ENCODE data around the gene RASA2.
"Not testable (repeated sequence)": the region's sequence is repeated elsewhere in the genome, so short reads cannot be mapped to it uniquely, and the experiment has no call there.

RASA2 gene

GRCh38 chr3:141594357-141594756, 107.5 kb downstream of the RASA2 start:
- no peak for DNase-seq

DNA sequence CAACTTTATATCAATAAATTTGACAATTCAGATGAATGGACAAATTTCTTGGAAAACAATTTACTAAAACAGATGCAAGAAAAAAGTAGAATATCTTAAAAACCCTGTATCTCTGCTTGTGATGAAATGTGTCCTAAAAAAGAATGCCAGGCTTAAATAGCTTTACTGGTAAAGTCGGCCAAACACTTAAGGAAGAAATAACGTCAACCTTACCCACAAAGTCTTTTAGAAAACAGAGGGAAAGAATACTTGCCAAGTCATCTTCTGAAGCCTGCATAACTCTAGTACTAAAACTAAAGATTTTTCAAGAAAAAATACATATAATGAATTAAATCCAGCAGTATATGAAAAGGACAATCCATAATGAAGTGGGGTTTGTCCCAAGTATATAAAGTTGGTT, 111.1 kb downstream of the RASA2 start:
- no peak for DNase-seq

GRCh38 chr3:141600331-141600730, 113.5 kb downstream of the RASA2 start:
- no peak for DNase-seq

DNA sequence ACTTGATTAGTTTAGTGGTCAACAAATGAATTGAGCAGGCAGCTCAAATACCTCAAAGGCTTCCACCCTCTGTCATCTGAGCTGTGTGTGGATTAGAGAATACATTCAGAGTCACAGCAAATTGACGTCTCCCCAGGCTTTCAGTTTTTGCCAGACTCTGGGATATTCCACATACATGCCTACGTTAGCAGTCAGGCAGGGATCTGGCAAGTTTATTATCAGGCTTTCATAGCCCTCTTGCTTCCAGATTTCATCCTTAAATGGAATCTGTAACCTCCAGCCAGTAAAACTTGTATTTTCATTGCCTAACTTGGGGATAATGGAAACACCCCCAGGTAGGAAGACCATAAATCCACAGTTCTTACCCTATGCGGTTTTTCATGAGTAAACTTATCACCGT, 115.9 kb downstream of the RASA2 start:
- no peak for DNase-seq

DNA sequence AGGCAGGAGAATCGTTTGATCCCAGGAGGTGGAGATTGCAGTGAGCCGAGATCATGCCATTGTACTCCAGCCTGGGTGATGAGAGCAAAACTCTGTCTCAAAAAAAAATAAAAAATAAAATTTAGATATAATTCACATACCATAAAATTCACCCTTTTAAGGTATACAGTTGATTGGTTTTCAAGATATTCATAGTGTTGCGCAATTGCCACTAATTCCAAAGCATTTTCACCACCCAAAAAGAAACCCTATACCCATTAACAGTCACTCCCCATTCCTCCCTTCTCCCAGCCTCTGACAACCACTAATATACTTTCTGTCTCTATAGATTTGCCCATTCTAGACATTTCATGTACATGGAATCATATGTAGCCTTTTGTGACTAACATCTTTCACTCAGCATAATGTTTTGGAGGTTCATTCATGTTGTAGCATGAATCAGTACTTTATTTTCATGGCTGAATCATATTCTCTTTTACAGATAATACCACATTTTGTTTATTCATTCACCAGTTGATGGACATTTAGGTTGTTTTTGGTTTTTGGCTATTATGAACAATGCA, 116.7 kb downstream of the RASA2 start:
- DNase-seq: no peak

DNA sequence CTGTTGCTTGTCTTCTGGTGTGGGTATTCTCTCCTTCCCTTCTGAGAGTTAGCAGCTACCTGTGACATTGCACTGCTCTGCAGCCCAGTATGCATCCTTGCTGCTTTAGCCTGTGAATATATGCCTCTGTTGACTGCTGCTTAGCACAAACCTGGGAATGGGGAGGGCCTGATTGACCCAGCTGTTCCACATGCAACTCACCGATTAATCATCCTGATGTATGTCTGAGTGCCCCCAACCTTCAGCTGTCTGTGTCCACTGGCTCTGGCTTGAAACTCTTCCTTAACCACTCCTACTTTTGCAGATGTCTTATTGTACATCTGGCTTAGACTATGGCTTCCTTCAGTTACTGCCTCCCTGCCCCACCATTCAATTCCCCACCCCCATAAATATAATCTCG, 119.1 kb downstream of the RASA2 start:
- DNase-seq: no peak

DNA sequence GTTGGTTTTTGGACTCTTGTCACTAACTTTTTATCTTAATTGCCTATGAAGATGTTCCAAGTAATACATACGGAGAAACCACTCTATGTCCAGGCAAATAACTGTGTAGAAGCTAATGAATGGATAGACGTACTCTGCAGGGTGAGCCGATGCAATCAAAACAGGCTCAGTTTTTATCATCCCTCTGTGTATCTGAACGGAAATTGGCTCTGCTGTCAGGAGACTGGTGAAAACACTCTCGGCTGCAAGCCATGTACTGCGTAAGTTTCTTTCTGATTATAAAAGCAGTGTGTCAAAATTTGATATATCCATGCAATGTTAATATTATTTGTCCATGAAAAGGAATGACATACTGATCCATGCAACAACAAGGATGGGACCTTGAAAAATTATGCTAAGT, 121.6 kb downstream of the RASA2 start:
- no peak for DNase-seq

DNA sequence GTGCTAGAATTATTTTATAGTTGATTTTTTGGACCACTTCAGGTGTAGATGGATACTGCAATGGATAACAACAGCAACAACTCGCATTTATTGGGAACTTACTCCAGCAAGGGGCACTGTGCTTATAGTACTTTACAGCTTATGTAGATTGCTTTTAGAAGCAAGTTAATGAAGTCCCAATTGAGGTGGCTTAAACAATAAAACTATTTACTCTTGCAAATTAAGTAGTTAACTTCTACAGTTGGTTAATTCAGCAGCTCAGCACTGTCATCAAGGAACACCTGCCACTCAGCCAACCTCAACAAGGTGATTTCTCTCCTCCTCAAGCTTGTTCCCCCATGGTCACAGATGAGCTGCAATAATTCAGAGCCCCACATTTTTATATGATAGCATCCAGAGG, 124.1 kb downstream of the RASA2 start:
- DNase-seq: no peak

DNA sequence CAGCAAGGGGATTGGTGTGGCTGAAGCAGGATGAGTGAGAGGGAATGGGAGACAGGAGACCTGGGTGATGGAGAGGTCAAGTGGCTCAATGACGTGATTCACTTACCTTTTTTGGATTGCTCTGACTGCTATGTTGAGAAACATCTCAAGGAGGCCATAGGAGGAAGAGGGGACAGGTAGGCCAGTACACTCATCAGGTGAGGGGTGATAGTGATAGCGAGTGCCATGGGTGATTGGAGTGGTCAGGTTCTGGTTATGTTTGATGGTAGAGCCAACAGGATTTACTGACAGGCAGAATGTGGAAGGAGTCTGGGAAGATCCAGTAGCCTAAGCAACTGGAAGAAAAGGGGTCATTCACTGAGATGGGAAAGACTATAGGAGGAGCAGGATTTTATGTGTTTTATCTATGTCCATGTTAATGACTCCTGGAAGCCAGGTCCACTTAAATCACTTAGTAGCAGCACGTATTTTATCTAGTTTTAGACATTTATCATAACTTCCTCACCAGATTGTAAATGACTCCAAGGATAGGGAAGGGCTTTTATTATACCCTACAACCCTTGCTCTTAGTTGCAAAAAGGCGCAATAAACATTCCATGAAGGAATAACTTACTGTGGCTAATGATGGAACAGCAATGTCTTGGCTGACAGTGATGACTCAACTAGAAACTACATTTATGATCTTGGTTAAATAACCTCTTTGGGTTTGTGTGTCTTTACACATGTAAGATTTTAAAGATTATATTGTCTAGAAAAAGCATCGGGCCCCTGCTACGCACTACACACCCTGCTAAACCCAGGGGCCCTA, 131.5 kb downstream of the RASA2 start:
- DNase-seq: no peak

GRCh38 chr3:141618938-141619337, 132.1 kb downstream of the RASA2 start:
- no peak for DNase-seq

GRCh38 chr3:141619450-141619849, 132.6 kb downstream of the RASA2 start:
- no peak for DNase-seq

- no peak for DNase-seq
Observed at GRCh38 chr3:141623691-141624090, 136.9 kb downstream of the RASA2 start.

DNA sequence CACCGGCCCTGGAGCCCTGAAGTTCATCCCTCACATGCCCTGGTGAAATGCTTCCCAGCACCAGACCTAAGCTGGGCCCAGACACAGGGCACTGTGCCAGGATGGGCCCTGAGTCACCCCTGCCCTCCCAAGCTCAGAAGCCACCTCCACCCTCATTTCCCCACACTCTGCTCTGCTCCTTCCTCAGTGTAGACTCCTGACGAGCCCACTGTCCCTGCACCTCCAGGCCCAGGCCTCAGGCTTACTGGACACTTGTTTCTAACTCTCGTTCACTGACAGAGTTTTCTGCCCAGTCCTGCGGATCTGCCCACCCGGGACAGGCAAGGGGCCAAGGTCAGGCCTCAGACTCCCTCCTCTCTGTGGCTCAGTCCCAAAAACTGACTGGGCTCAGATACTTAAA, 138.7 kb downstream of the RASA2 start:
- DNase-seq: no peak

DNA sequence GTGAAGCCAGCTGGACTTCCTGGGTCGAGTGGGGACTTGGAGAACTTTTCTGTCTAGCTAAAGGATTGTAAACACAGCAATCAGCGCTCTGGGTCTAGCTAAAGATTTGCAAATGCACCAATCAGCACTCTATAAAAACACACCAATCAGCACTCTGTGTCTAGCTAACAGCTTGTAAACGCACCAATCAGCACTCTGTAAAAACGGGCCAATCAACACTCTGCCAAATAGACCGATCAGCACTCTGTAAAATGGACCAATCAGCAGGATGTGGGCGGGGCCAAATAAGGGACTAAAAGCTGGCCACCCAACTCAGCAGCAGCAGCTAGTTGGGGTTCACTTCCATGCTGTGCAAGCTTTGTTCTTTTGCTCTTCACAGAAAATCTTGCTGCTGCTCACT, 141.5 kb downstream of the RASA2 start:
- DNase-seq: not testable (repeated sequence)

GRCh38 chr3:141628868-141629441, 142.1 kb downstream of the RASA2 start:
- not testable (repeated sequence) for DNase-seq

DNA sequence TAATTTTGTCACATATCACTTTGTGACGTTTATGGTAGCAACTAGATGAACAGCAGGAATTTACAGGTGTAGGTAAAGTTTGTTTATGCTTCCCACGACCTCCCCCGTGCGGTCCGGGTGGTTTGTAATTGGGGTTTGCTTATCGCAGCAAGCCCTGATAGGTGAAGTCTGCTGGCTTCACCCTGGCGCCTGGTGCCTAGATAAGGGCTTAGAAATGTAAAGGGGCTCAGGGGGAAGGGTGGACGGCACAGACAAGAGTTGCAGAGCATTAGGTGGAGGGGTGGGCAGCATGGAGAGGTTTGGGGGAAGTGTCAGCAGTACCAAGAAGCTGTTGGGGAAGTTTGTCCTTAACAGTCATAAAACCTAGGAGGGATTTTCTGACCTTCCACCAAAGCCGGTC, 143.1 kb downstream of the RASA2 start:
- no peak for DNase-seq

DNA sequence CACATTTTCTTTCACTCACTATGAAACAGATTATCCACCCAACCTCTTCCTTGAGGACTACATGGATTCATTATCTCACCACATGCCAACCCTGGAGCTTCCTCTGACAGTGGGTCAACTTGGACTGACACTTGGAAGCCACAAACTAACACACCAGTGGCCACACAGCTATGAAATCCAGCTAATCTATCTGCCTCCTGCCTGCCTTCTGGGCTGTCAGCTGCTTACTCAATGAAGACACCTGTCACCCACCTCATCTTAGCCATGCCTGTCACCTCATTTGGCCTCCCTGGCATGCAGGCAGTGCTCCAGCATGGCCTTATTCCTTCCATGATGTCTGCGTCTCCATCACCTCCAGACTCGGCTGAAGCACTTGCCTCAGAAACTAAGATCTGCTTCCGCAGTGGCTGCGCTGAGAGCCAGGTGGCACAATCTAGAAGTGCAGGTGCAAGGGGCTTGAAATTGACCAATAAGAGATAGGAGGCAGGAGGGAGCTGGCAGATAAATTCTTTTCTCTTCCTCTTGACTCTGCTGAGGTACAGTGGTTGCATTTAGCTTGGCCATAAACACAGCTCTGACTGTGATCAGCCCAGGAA, 146.1 kb downstream of the RASA2 start:
- DNase-seq: no peak

- DNase-seq: no peak
Observed at GRCh38 chr3:141642215-141642614, 155.4 kb downstream of the RASA2 start.

- DNase-seq: no peak
Observed at GRCh38 chr3:141643391-141643790, 156.6 kb downstream of the RASA2 start.

DNA sequence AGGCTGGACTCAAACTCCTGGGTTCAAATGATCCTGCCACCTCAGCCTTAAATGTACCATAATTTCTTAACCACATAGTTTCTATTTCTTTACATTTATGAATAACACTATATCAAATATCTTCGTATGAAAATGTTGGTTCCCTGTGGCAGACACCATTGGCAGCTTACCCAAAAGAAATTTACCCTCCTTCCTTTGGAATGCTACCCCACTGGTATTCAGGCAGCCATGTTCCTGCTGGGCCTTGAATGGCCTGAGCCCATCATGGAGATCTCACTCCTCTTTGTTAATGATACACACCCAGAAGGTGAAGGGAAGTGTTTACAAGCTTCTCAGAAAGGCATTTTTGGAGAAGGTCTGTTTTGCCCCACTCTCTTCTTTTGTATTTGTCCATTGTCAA, 157.0 kb downstream of the RASA2 start:
- no peak for DNase-seq

- peak; percentile 70 for DNase-seq
Observed at GRCh38 chr3:141644931-141645330, 158.1 kb downstream of the RASA2 start.

GRCh38 chr3:141646760-141647561, 160.1 kb downstream of the RASA2 start:
- DNase-seq: no peak

DNA sequence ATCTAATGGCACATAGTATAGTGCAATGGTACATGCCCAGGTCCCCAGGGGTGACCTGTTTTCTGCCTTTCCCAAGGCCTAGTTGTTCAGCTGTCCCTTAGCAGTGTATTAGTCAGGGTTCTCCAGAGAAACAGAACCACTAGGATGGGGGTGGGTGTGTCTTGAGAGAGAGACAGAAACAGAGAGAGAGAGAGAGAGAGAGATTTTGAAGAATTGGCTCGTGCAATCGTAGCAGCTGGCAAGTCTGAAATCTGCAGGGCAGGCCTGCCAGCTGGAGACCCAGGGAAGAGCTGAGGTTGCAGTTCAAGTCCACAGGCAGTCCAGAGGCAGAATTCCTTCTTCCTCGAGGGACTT, 160.7 kb downstream of the RASA2 start:
- DNase-seq: no peak
